SH-SY5Y (cell line): ENCODE measurements around the gene HINT1.

Experiments
- GATA2 ChIP-seq: IDR thresholded peaks from 2 replicates; pipeline ENCODE4 v1.6.1; 2011; ENCODE audit warnings: mild to moderate bottlenecking, low read depth, low read length
- GATA3 ChIP-seq: IDR thresholded peaks from 2 replicates; pipeline ENCODE4 v1.6.1; 2011; ENCODE audit warnings: low read depth, mild to moderate bottlenecking, low read length, moderate library complexity

GRCh38 chr5:131196331-131196730 lies 31.3 kb upstream of the HINT1 start:
- TF ChIP-seq GATA3 (no peak), GATA2 (no peak)
